IMR-90 (cell line): ENCODE results near the gene ALPI. TPM values are rescaled to one million over a fixed set of nuclear protein-coding genes. Genes with fewer than 3 reads are reported as not detected.

ENCODE experiments used
- ATAC-seq: fragments of 200-7000 bp; cut with Tn5 transposase; 2 replicates; pipeline ENCODE4 v1.9.1; 2020; ENCODE audit warnings: low read depth, mild to moderate bottlenecking, moderate library complexity
- BruUV-seq: library from RNA; stranded (reverse); fragments of 400-500 nt; replicated peaks from 2 replicates; lab custom pipeline; 2021; lab: Mats Ljungman, UMichigan
- CTCF ChIA-PET: fragments of 300-600 bp; formaldehyde crosslinking; extraction: SDS; loops from one replicate; lab custom pipeline; 2021; ENCODE audit warnings: antibody characterized with exemption; lab: Yijun Ruan, JAX
- POLR2A ChIA-PET: fragments of 300-600 bp; sonication (Branson Sonifier 250); formaldehyde crosslinking; loops from one replicate; lab custom pipeline; 2022; ENCODE audit warnings: antibody characterized with exemption; ENCODE audit not compliant: unreplicated experiment; lab: Charles Lee
- DNase-seq: peaks from one replicate; pipeline ENCODE4 v3.0.0; 2013
- H2AFZ ChIP-seq: replicated peaks from 2 replicates; pipeline ENCODE3; 2013; ENCODE audit warnings: low read length, mild to moderate bottlenecking; ENCODE audit not compliant: poor library complexity
- H2AK5ac ChIP-seq: 2 replicates; pipeline ENCODE4 v1.6.1; 2013; ENCODE audit warnings: low read depth, low read length, inconsistent platforms
- H2AK9ac ChIP-seq: replicated peaks from 2 replicates; pipeline ENCODE3; 2013; ENCODE audit warnings: mild to moderate bottlenecking, low read depth, low read length, moderate library complexity; ENCODE audit not compliant: poor library complexity
- H2BK120ac ChIP-seq: 2 replicates; pipeline ENCODE4 v1.6.1; 2013; ENCODE audit warnings: low read depth, low read length, inconsistent platforms
- H2BK15ac ChIP-seq: 3 replicates; pipeline ENCODE4 v1.6.1; 2013; ENCODE audit warnings: low read depth, low read length, inconsistent platforms
- H2BK20ac ChIP-seq: 2 replicates; pipeline ENCODE4 v1.6.1; 2013; ENCODE audit warnings: low read depth, mild to moderate bottlenecking, inconsistent platforms, low read length, moderate library complexity
- H2BK5ac ChIP-seq: 2 replicates; pipeline ENCODE4 v1.6.1; 2013; ENCODE audit warnings: mild to moderate bottlenecking, low read depth, low read length, inconsistent platforms; ENCODE audit not compliant: poor library complexity, severe bottlenecking
- H3K14ac ChIP-seq: replicated peaks from 2 replicates; pipeline ENCODE4 v1.6.1; 2013; ENCODE audit warnings: low read depth, low read length, inconsistent platforms
- H3K18ac ChIP-seq: 2 replicates; pipeline ENCODE4 v1.6.1; 2013; ENCODE audit warnings: low read depth, low read length, control low read depth
- H3K23ac ChIP-seq: 2 replicates; pipeline ENCODE4 v1.6.1; 2013; ENCODE audit warnings: low read depth, low read length, inconsistent platforms
- H3K27ac ChIP-seq: 2 replicates; pipeline ENCODE4 v1.5.1; 2013; ENCODE audit warnings: mild to moderate bottlenecking, control low read depth, low read length; ENCODE audit not compliant: insufficient read depth
- H3K27me3 ChIP-seq: 2 replicates; pipeline ENCODE4 v1.6.1; 2013; ENCODE audit warnings: low read length; ENCODE audit not compliant: control insufficient read depth, insufficient read depth
- H3K36me3 ChIP-seq: 2 replicates; pipeline ENCODE4 v1.6.1; 2013; ENCODE audit warnings: low read length, mixed read lengths; ENCODE audit not compliant: control insufficient read depth, insufficient read depth
- H3K4ac ChIP-seq: 2 replicates; pipeline ENCODE4 v1.6.1; 2013; ENCODE audit warnings: low read depth, low read length, inconsistent platforms
- H3K4me1 ChIP-seq: 2 replicates; pipeline ENCODE4 v1.6.1; 2013; ENCODE audit warnings: low read length, mixed read lengths; ENCODE audit not compliant: control insufficient read depth, insufficient read depth
- H3K4me2 ChIP-seq: 2 replicates; pipeline ENCODE4 v1.6.1; 2013; ENCODE audit warnings: low read depth, mild to moderate bottlenecking, control low read depth, low read length, moderate library complexity
- H3K4me3 ChIP-seq: 2 replicates; pipeline ENCODE4 v1.5.1; 2013; ENCODE audit warnings: low read depth, mild to moderate bottlenecking, control low read depth, low read length, moderate library complexity; ENCODE audit not compliant: insufficient read depth
- H3K56ac ChIP-seq: 2 replicates; pipeline ENCODE4 v1.6.1; 2013; ENCODE audit warnings: low read length, inconsistent platforms; ENCODE audit not compliant: insufficient read depth; ENCODE audit errors: extremely low read depth
- H3K79me1 ChIP-seq, 2 experiments: 2 replicates each; pipeline ENCODE4 v1.6.1; 2013; ENCODE audit warnings: low read length in 2 of 2, inconsistent platforms in 1 of 2, low read depth in 1 of 2
- H3K9ac ChIP-seq: 2 replicates; pipeline ENCODE4 v1.6.1; 2013; ENCODE audit warnings: low read depth, low read length, control low read depth
- H3K9me1 ChIP-seq: 2 replicates; pipeline ENCODE4 v1.6.1; 2013; ENCODE audit warnings: low read length, inconsistent platforms; ENCODE audit not compliant: insufficient read depth
- H3K9me3 ChIP-seq: 2 replicates; pipeline ENCODE4 v1.6.1; 2013; ENCODE audit warnings: low read length; ENCODE audit not compliant: control insufficient read depth, insufficient read depth
- H4K20me1 ChIP-seq: 2 replicates; pipeline ENCODE4 v1.6.1; 2013; ENCODE audit warnings: low read length, inconsistent platforms; ENCODE audit not compliant: insufficient read depth
- H4K5ac ChIP-seq: 2 replicates; pipeline ENCODE4 v1.6.1; 2013; ENCODE audit warnings: mild to moderate bottlenecking, low read depth, low read length, control low read depth
- H4K8ac ChIP-seq, 2 experiments: 2 replicates each; pipeline ENCODE4 v1.6.1; 2013; ENCODE audit warnings: low read depth in 2 of 2, low read length in 2 of 2, control low read depth in 1 of 2, inconsistent platforms in 1 of 2
- H4K91ac ChIP-seq: 2 replicates; pipeline ENCODE4 v1.6.1; 2013; ENCODE audit warnings: low read depth, low read length, inconsistent platforms; ENCODE audit not compliant: insufficient read depth
- CHD1 ChIP-seq: IDR thresholded peaks from 2 replicates; pipeline ENCODE4 v1.6.1; 2012; ENCODE audit warnings: low read depth, low read length, improper control_type of control experiment
- MXI1 ChIP-seq: IDR thresholded peaks from 2 replicates; pipeline ENCODE4 v1.6.1; 2012; ENCODE audit warnings: low read depth, mild to moderate bottlenecking, low read length, moderate library complexity, borderline replicate concordance
- WGBS, 2 experiments: methylation state at CpG; one replicate each; pipeline versions ENCODE4 v1.1.5 to v1.1.7; 2013; ENCODE audit warnings: missing lambda C conversion rate in 2 of 2; ENCODE audit not compliant: insufficient read length in 1 of 2; ENCODE audit errors: extremely low coverage in 2 of 2; 5-methylcytosine and 5-hydroxymethylcytosine counted together
- dilution Hi-C: fragments of 300-500 bp; cut with HindIII; formaldehyde crosslinking; loops from one replicate; pipeline ENCODE4 v1.14.3; 2018; ENCODE audit warnings: low sequenced_read_pairs; ENCODE audit not compliant: unreplicated experiment
- in situ Hi-C: fragments of 300-500 bp; cut with MboI; formaldehyde crosslinking; loops from 3 replicates; pipeline ENCODE4 v1.14.3; 2019; ENCODE audit warnings: low sequenced_read_pairs, inconsistent platforms, mixed read lengths
- intact Hi-C: fragments of 100-400 bp; cut with micrococcal nuclease; formaldehyde crosslinking; loops from 2 replicates; pipeline ENCODE4 v1.10.0; 2022
- polyA plus RNA-seq, 3 experiments: library from polyadenylated mRNA; depleted of rRNA; stranded (reverse); fragments of >200 nt; gene quantifications; 2 replicates each; pipeline ENCODE4 v1.2.3, GENCODE V29; 2012; ENCODE audit warnings: low replicate concordance in 1 of 3
- total RNA-seq: library from RNA; depleted of rRNA; stranded (reverse); fragments of >200 nt; gene quantifications from 2 replicates; pipeline ENCODE4 v1.2.3, GENCODE V29; 2012

ALPI gene
- total and polyA plus RNA-seq, 2 of the 4 experiments (the other 2 are of a cell fraction), result not detected

GRCh38 chr2:232493701-232494474, 37.9 kb downstream of the ALPI start:
- Histone ChIP-seq H3K4me3 (no peak overlapping the region), H3K27ac (no peak overlapping the region), H3K4me1 (no peaks in the 10 kb centered on the region), H3K27me3 (peaks cover 53% of the 10 kb centered on the region), H3K9me3 (no peaks in the 10 kb centered on the region), H3K56ac (no peak overlapping the region), H3K23ac (no peak overlapping the region), H2AK5ac (no peak overlapping the region), H2AFZ (peak overlapping the region; percentile 21), H3K18ac (no peak overlapping the region), H3K4me2 (no peak overlapping the region), H4K8ac (no peak overlapping the region), H2BK5ac (no peak overlapping the region), H2BK15ac (no peak overlapping the region), H2AK9ac (peak overlapping the region; percentile 50), H2BK20ac (no peak overlapping the region), H3K4ac (no peak overlapping the region), H2BK120ac (no peak overlapping the region), H3K9ac (no peak overlapping the region), H4K20me1 (no peaks in the 10 kb centered on the region; the same call in 1 of the 2 replicates), H3K36me3 (no peaks in the 10 kb centered on the region), H4K5ac (no peak overlapping the region), H4K91ac (no peak overlapping the region), H3K9me1 (no peaks in the 10 kb centered on the region), H3K79me1 (no peaks in the 10 kb centered on the region), H3K14ac (no peak overlapping the region)
- BruUV-seq, result no TSS peak
- 40% methylated on average over 1 of the region's 10 CpGs; no CpG with 5 or more reads in 1 of the 2 experiments for WGBS, 2 experiments
- POLR2A ChIA-PET, result no interaction called here
- TF ChIP-seq CHD1, result no peak
- no peak for TF ChIP-seq MXI1
- no peak for DNase-seq
- intact Hi-C loops (no loop called here), dilution Hi-C loops (no loop called here), in situ Hi-C loops (no loop called here)
- CTCF ChIA-PET, result no interaction called here
- ATAC-seq, result no peak
